Smooth muscle cell (in vitro differentiated cells): ENCODE measurements around the gene KATNA1. TPM values are rescaled to one million over a fixed set of nuclear protein-coding genes. Genes with fewer than 3 reads are reported as not detected.

ENCODE experiments used
- DNase-seq: peaks from one replicate; lab custom pipeline; 2025; ENCODE audit not compliant: unreplicated experiment; lab: John Stamatoyannopoulos, UW
- H2AFZ ChIP-seq: fragments of 200-600 bp; sonication (generic); 2 replicates; pipeline ENCODE4 v1.6.0; 2016; ENCODE audit warnings: antibody characterized with exemption, low read depth, mild to moderate bottlenecking
- H3F3A ChIP-seq: fragments of 200-600 bp; sonication (generic); 2 replicates; pipeline ENCODE4 v1.6.0; 2017; ENCODE audit warnings: antibody characterized with exemption, low read depth
- H3K27ac ChIP-seq: fragments of 200-600 bp; sonication (generic); 2 replicates; pipeline ENCODE4 v1.5.1; 2016; ENCODE audit warnings: low read depth, mild to moderate bottlenecking
- H3K27me3 ChIP-seq: fragments of 200-600 bp; sonication (generic); 2 replicates; pipeline ENCODE4 v1.6.1; 2016; ENCODE audit warnings: low read depth, mild to moderate bottlenecking
- H3K36me3 ChIP-seq: fragments of 200-600 bp; sonication (generic); 2 replicates; pipeline ENCODE4 v1.5.1; 2016; ENCODE audit warnings: low read depth
- H3K4me1 ChIP-seq: fragments of 200-600 bp; sonication (generic); 2 replicates; pipeline ENCODE4 v1.5.1; 2016; ENCODE audit warnings: low read depth
- H3K4me2 ChIP-seq: fragments of 200-600 bp; sonication (generic); 2 replicates; pipeline ENCODE4 v1.6.0; 2016; ENCODE audit warnings: mild to moderate bottlenecking
- H3K4me3 ChIP-seq: fragments of 200-600 bp; sonication (generic); 2 replicates; pipeline ENCODE4 v1.5.1; 2016; ENCODE audit warnings: mild to moderate bottlenecking
- H3K79me2 ChIP-seq: fragments of 200-600 bp; sonication (generic); 2 replicates; pipeline ENCODE4 v1.6.0; 2016; ENCODE audit warnings: low read depth, mild to moderate bottlenecking
- H3K9ac ChIP-seq: fragments of 200-600 bp; sonication (generic); 2 replicates; pipeline ENCODE4 v1.6.0; 2016; ENCODE audit warnings: low read depth
- H3K9me3 ChIP-seq: fragments of 200-600 bp; sonication (generic); replicated peaks from 2 replicates; pipeline ENCODE4 v1.5.1; 2016; ENCODE audit warnings: low read depth
- H4K20me1 ChIP-seq: fragments of 200-600 bp; sonication (generic); 2 replicates; pipeline ENCODE4 v1.6.0; 2016; ENCODE audit warnings: low read depth
- WGBS: methylation state at CpG from one replicate; pipeline ENCODE4 v1.1.7; 2016; ENCODE audit warnings: low lambda C conversion rate; 5-methylcytosine and 5-hydroxymethylcytosine counted together
- polyA plus RNA-seq: library from polyadenylated mRNA; unstranded; fragments of >200 nt; fragmentation: Nextera tagmentation; extraction: Ambion mirVana; gene quantifications from 2 replicates; pipeline ENCODE4 v1.2.1, GENCODE V29; 2016
- total RNA-seq: library from RNA; depleted of rRNA; stranded (reverse); fragments of >200 nt; gene quantifications from 2 replicates; pipeline ENCODE4 v1.2.3, GENCODE V29; 2014
- TF ChIP-seq, protein P1 (sequence below): fragments of 200-600 bp; sonication (generic); IDR thresholded peaks from 2 replicates; pipeline ENCODE4 v1.5.1; 2017; ENCODE audit warnings: borderline replicate concordance, mild to moderate bottlenecking, antibody characterized with exemption; ENCODE audit not compliant: insufficient read depth, poor library complexity, severe bottlenecking

Gene KATNA1
- total and polyA plus RNA-seq, 2 experiments from 2014 or later, result 17.8 to 24.6 TPM

DNA sequence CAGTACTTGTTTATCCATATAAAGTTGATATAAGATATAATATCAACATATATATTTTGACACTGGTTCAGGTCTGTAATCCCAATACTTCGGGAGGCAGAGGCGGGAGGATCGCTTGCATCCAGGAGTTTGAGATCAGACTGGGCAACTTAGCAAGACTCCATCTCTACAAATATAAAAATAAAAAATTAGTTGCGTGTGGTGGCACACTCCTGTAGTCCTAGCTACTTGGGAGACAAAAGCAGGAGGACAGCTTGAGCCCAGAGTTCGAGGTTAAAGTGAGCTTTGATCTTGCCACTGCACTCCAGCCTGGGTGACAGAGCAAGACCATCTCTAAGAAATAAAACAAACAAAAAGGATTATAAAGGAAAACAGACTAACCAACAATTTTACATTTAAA lies 8.9 kb upstream of the KATNA1 start:
- no peaks in the 10 kb centered on the region for H3K27me3 ChIP-seq
- no peak overlapping the region for H3K4me2 ChIP-seq
- peaks cover 10% of the 10 kb centered on the region for H3K36me3 ChIP-seq
- H3F3A ChIP-seq, result no peaks in the 10 kb centered on the region
- H2AFZ ChIP-seq, result no peak overlapping the region
- H3K4me1 ChIP-seq, result no peaks in the 10 kb centered on the region
- no peak overlapping the region for H3K27ac ChIP-seq
- H3K79me2 ChIP-seq, result no peaks in the 10 kb centered on the region
- DNase-seq, result no peak
- H4K20me1 ChIP-seq, result peaks cover 3% of the 10 kb centered on the region
- 97% methylated on average over 5 of the region's 5 CpGs for WGBS
- no peaks in the 10 kb centered on the region for H3K9me3 ChIP-seq
- H3K9ac ChIP-seq, result no peak overlapping the region
- TF ChIP-seq, protein P1, sequence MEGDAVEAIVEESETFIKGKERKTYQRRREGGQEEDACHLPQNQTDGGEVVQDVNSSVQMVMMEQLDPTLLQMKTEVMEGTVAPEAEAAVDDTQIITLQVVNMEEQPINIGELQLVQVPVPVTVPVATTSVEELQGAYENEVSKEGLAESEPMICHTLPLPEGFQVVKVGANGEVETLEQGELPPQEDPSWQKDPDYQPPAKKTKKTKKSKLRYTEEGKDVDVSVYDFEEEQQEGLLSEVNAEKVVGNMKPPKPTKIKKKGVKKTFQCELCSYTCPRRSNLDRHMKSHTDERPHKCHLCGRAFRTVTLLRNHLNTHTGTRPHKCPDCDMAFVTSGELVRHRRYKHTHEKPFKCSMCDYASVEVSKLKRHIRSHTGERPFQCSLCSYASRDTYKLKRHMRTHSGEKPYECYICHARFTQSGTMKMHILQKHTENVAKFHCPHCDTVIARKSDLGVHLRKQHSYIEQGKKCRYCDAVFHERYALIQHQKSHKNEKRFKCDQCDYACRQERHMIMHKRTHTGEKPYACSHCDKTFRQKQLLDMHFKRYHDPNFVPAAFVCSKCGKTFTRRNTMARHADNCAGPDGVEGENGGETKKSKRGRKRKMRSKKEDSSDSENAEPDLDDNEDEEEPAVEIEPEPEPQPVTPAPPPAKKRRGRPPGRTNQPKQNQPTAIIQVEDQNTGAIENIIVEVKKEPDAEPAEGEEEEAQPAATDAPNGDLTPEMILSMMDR, result no peak
- no peak overlapping the region for H3K4me3 ChIP-seq

DNA sequence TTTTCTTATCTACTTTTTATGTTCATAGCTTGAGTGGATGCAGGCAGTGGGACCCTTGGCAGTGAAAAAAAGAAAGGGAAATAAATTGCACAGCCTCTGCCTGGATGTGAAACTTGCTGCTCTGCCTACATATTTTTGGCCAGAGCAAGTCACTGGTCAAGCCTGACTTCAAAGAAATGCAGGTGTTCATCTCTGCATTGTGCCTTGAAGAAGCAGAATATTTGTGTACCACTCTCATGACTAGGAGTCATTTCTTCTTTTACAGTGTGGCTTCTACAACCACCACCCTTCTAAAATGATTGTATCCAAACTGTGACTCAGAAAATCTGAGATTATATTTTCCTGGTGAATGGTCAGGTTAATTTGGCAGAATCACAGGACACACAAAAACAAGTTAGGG lies 2.5 kb upstream of the KATNA1 start:
- H3K4me3 ChIP-seq, result no peak overlapping the region
- no peaks in the 10 kb centered on the region for H3K9me3 ChIP-seq
- peaks cover 10% of the 10 kb centered on the region for H4K20me1 ChIP-seq
- H3F3A ChIP-seq, result no peaks in the 10 kb centered on the region
- peaks cover 8% of the 10 kb centered on the region for H3K4me1 ChIP-seq
- H2AFZ ChIP-seq, result no peak overlapping the region
- H3K79me2 ChIP-seq, result peaks cover 18% of the 10 kb centered on the region
- H3K27me3 ChIP-seq, result no peaks in the 10 kb centered on the region
- H3K36me3 ChIP-seq, result no peaks in the 10 kb centered on the region
- TF ChIP-seq, protein P1, result no peak
- DNase-seq, result no peak
- no peak overlapping the region for H3K9ac ChIP-seq
- H3K4me2 ChIP-seq, result no peak overlapping the region
- no peak overlapping the region for H3K27ac ChIP-seq

DNA sequence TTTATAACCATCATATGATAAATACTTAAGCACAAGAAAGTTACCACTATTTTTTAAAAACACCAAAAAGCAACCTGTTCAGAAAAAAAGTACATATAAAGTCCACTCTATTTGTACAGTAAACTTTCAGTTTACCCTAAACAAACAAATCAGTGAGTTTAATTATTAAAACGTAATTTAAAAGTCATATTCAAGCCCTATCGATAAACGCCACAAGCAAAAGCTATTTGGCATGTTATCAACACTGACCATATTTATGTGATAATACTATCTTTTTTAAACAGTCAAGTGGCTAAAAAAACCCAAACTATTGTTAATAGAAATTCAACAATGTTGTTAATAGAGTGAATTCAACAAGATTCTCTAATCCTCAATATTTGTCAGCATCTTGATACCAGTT lies 1.9 kb downstream of the KATNA1 start:
- H3K9ac ChIP-seq, result peak overlapping the region; percentile 46
- no peak overlapping the region for H3K27ac ChIP-seq
- H4K20me1 ChIP-seq, result peaks cover 50% of the 10 kb centered on the region
- H3K79me2 ChIP-seq, result peaks cover 63% of the 10 kb centered on the region
- no peaks in the 10 kb centered on the region for H3F3A ChIP-seq
- TF ChIP-seq, protein P1, result no peak
- 75% methylated on average over 3 of the region's 3 CpGs for WGBS
- no peaks in the 10 kb centered on the region for H3K27me3 ChIP-seq
- peak overlapping the region; percentile 95 for H3K4me2 ChIP-seq
- peak overlapping the region; percentile 88 for H3K4me3 ChIP-seq
- H3K4me1 ChIP-seq, result peaks cover 8% of the 10 kb centered on the region
- H3K36me3 ChIP-seq, result no peaks in the 10 kb centered on the region
- H2AFZ ChIP-seq, result peak overlapping the region; percentile 53
- no peaks in the 10 kb centered on the region for H3K9me3 ChIP-seq
- no peak for DNase-seq

DNA sequence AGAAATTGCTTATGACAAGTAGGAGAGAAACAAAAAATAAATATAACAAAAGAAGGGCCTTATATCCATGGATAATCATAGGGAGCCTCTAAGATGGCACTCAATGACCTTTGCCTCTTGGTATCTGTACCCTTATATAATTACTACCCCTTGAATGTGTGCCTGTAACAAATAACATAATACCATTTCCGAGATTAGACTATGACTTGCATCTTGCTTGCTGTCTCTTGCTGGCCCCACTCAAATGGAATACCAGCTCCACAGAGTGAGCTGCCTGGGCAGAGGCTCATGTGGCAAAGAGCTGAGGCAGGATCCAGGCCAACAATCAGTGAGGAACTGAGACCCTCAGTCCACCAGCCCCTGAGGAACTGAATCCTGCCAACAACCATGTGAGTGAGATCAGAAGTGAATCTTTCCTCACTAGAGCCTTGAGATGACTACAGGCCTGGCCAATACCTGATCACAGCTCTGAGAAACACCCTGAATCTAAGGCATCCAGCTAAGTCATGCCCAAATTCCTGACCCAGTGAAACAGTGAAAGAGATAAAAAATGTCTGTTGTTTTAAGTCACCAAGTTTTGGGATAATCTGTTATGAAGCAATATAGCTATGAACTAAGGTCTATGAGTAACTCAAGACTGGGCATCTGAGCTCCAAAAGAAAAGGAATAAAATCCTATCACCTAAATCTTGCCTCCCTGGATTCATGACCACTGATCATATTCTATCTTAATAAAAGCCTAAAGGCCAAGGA lies 5.5 kb downstream of the KATNA1 start:
- TF ChIP-seq, protein P1, result no peak
- Histone ChIP-seq H3F3A (no peaks in the 10 kb centered on the region), H3K27ac (no peak overlapping the region), H3K9me3 (no peaks in the 10 kb centered on the region), H2AFZ (no peak overlapping the region), H3K79me2 (peaks cover 79% of the 10 kb centered on the region), H3K4me3 (no peak overlapping the region), H3K4me2 (no peak overlapping the region), H4K20me1 (peaks cover 68% of the 10 kb centered on the region), H3K36me3 (no peaks in the 10 kb centered on the region), H3K4me1 (peaks cover 8% of the 10 kb centered on the region), H3K27me3 (no peaks in the 10 kb centered on the region), H3K9ac (no peak overlapping the region)
- WGBS, result 97% methylated on average over 1 of the region's 1 CpG
- DNase-seq, result no peak
